H9 (cell line): ENCODE data around the gene MISP3. TPM values are rescaled to one million over a fixed set of nuclear protein-coding genes. Genes with fewer than 3 reads are reported as not detected.
A peak's percentile ranks its signal among the peaks of the same experiment; 100 is the strongest.

Experiments
- DNase-seq: peaks from one replicate; pipeline ENCODE4 v3.0.0-alpha.2; 2017
- H2AFZ ChIP-seq: one replicate; pipeline ENCODE4 v1.6.1; 2013; ENCODE audit warnings: mild to moderate bottlenecking, low read length, control low read depth, moderate library complexity
- H2AK5ac ChIP-seq: 2 replicates; pipeline ENCODE4 v1.6.1; 2013; ENCODE audit warnings: low read length, control low read depth, mixed read lengths; ENCODE audit not compliant: insufficient read length
- H2BK120ac ChIP-seq: one replicate; pipeline ENCODE4 v1.6.1; 2013; ENCODE audit warnings: low read depth, mild to moderate bottlenecking, low read length, control low read depth, inconsistent platforms; ENCODE audit not compliant: poor library complexity, severe bottlenecking
- H2BK12ac ChIP-seq: 2 replicates; pipeline ENCODE4 v1.6.1; 2013; ENCODE audit warnings: low read length, control low read depth, mixed read lengths, low read depth; ENCODE audit not compliant: insufficient read length
- H2BK15ac ChIP-seq: 2 replicates; pipeline ENCODE4 v1.6.1; 2013; ENCODE audit warnings: low read depth, low read length, control low read depth
- H2BK20ac ChIP-seq: one replicate; pipeline ENCODE4 v1.6.1; 2013; ENCODE audit warnings: low read depth, mild to moderate bottlenecking, low read length, control low read depth, inconsistent platforms; ENCODE audit not compliant: poor library complexity, severe bottlenecking
- H2BK5ac ChIP-seq: 2 replicates; pipeline ENCODE4 v1.6.1; 2013; ENCODE audit warnings: low read length, control low read depth, mixed read lengths; ENCODE audit not compliant: insufficient read length
- H3K14ac ChIP-seq: 2 replicates; pipeline ENCODE4 v1.6.1; 2013; ENCODE audit warnings: low read length, control low read depth; ENCODE audit not compliant: insufficient read depth
- H3K18ac ChIP-seq: 2 replicates; pipeline ENCODE4 v1.6.1; 2013; ENCODE audit warnings: low read depth, mild to moderate bottlenecking, mixed read lengths, low read length, control low read depth; ENCODE audit not compliant: insufficient read length
- H3K23ac ChIP-seq: 2 replicates; pipeline ENCODE4 v1.6.1; 2013; ENCODE audit warnings: low read length, control low read depth, mixed read lengths, low read depth; ENCODE audit not compliant: insufficient read length
- H3K23me2 ChIP-seq: 2 replicates; pipeline ENCODE4 v1.6.1; 2013; ENCODE audit warnings: low read depth, mild to moderate bottlenecking, mixed read lengths, low read length, control low read depth; ENCODE audit not compliant: insufficient read length, poor library complexity, severe bottlenecking
- H3K27ac ChIP-seq: 2 replicates; pipeline ENCODE4 v1.5.1; 2013; ENCODE audit warnings: low read length, control low read depth, mixed read lengths, low read depth; ENCODE audit not compliant: insufficient read length
- H3K27me3 ChIP-seq: 2 replicates; pipeline ENCODE4 v1.6.1; 2013; ENCODE audit warnings: low read length, control low read depth, inconsistent platforms; ENCODE audit not compliant: insufficient read depth
- H3K4ac ChIP-seq: 2 replicates; pipeline ENCODE4 v1.6.1; 2013; ENCODE audit warnings: low read depth, mild to moderate bottlenecking, control low read depth, inconsistent platforms, low read length, moderate library complexity
- H3K4me1 ChIP-seq: 2 replicates; pipeline ENCODE4 v1.6.1; 2013; ENCODE audit warnings: low read length, control low read depth, inconsistent platforms; ENCODE audit not compliant: insufficient read depth
- H3K4me2 ChIP-seq: 2 replicates; pipeline ENCODE4 v1.6.1; 2013; ENCODE audit warnings: low read length, control low read depth, mixed read lengths; ENCODE audit not compliant: insufficient read length, insufficient read depth
- H3K56ac ChIP-seq: 2 replicates; pipeline ENCODE4 v1.6.1; 2013; ENCODE audit warnings: low read depth, mild to moderate bottlenecking, mixed read lengths, low read length, control low read depth; ENCODE audit not compliant: insufficient read length
- H3K79me1 ChIP-seq: 2 replicates; pipeline ENCODE4 v1.6.1; 2013; ENCODE audit warnings: low read depth, mild to moderate bottlenecking, moderate library complexity, low read length, control low read depth, inconsistent platforms; ENCODE audit not compliant: insufficient read depth, poor library complexity, severe bottlenecking
- H3K79me2 ChIP-seq: 2 replicates; pipeline ENCODE4 v1.6.1; 2013; ENCODE audit warnings: low read length, control low read depth, inconsistent platforms; ENCODE audit not compliant: insufficient read depth
- H3K9ac ChIP-seq: 2 replicates; pipeline ENCODE4 v1.6.1; 2013; ENCODE audit warnings: low read length, control low read depth, mixed read lengths; ENCODE audit not compliant: insufficient read length; ENCODE audit errors: extremely low read depth
- H3K9me3 ChIP-seq: one replicate; pipeline ENCODE4 v1.6.1; 2013; ENCODE audit warnings: low read depth, low read length, inconsistent platforms; ENCODE audit not compliant: control insufficient read depth
- H3T11ph ChIP-seq: one replicate; pipeline ENCODE4 v1.6.1; 2013; ENCODE audit warnings: mild to moderate bottlenecking, low read length, control low read depth, inconsistent platforms
- H4K20me1 ChIP-seq: one replicate; pipeline ENCODE4 v1.6.1; 2013; ENCODE audit not compliant: control insufficient read depth, insufficient read length, insufficient read depth
- H4K5ac ChIP-seq: 2 replicates; pipeline ENCODE4 v1.6.1; 2013; ENCODE audit warnings: low read depth, mild to moderate bottlenecking, mixed read lengths, low read length, control low read depth; ENCODE audit not compliant: insufficient read length
- H4K8ac ChIP-seq: replicated peaks from 2 replicates; pipeline ENCODE4 v1.6.1; 2013; ENCODE audit warnings: low read length, control low read depth, mixed read lengths, low read depth; ENCODE audit not compliant: insufficient read length
- H4K91ac ChIP-seq: 2 replicates; pipeline ENCODE4 v1.6.1; 2013; ENCODE audit warnings: low read depth, mild to moderate bottlenecking, moderate library complexity, mixed read lengths, low read length, control low read depth; ENCODE audit not compliant: insufficient read length
- H3K27ac Mint-ChIP-seq, 3 experiments: 2 replicates in 2 of 3; 3 replicates in 1 of 3; pipeline ENCODE4 v1.8.0; 2020 to 2021; ENCODE audit warnings: mixed read lengths in 3 of 3, mild to moderate bottlenecking in 1 of 3, moderate library complexity in 1 of 3
- H3K27me3 Mint-ChIP-seq: 2 replicates; pipeline ENCODE4 v1.8.0; 2021; ENCODE audit warnings: low read depth, mild to moderate bottlenecking, moderate library complexity, mixed read lengths
- H3K36me3 Mint-ChIP-seq, 3 experiments: 2 replicates in 2 of 3; 3 replicates in 1 of 3; pipeline ENCODE4 v1.8.0; 2020 to 2021; ENCODE audit warnings: low read depth in 3 of 3, mixed read lengths in 3 of 3; ENCODE audit not compliant: insufficient read depth in 1 of 3
- H3K4me1 Mint-ChIP-seq, 2 experiments: 2 replicates each; pipeline ENCODE4 v1.8.0; 2020; ENCODE audit warnings: mixed read lengths in 2 of 2
- H3K4me3 Mint-ChIP-seq, 2 experiments: 2 replicates in 1 of 2; 3 replicates in 1 of 2; pipeline ENCODE4 v1.8.0; 2020 to 2021; ENCODE audit warnings: mild to moderate bottlenecking in 2 of 2, mixed read lengths in 2 of 2, moderate library complexity in 1 of 2
- H3K9me3 Mint-ChIP-seq, 2 experiments: 2 replicates in 1 of 2; 3 replicates in 1 of 2; pipeline ENCODE4 v1.8.0; 2020; ENCODE audit warnings: mild to moderate bottlenecking in 2 of 2, mixed read lengths in 2 of 2, moderate library complexity in 1 of 2
- CTCF ChIP-seq: fragments of 200-600 bp; sonication (generic); conservative IDR thresholded peaks from 3 replicates; pipeline ENCODE4 v1.8.0; 2021; ENCODE audit warnings: antibody characterized with exemption, mild to moderate bottlenecking
- WGBS: extraction: QIAGEN DNeasy Blood & Tissue Kit; methylation state at CpG from one replicate; pipeline ENCODE4 v1.1.7; 2013; ENCODE audit warnings: missing lambda C conversion rate, low lambda C conversion rate, mixed read lengths; ENCODE audit not compliant: insufficient read length; ENCODE audit errors: extremely low coverage; 5-methylcytosine and 5-hydroxymethylcytosine counted together
- total RNA-seq: library from RNA; stranded (reverse); gene quantifications from 2 replicates; pipeline ENCODE4 v1.2.1, GENCODE V29; 2021

MISP3 gene
- total RNA-seq, 1 experiment from 2014 or later, result 0.26 TPM

- no CpG with 5 or more reads among the region's 11 CpGs for WGBS
- Histone ChIP-seq H3K18ac (no peak overlapping the region), H4K20me1 (no peaks in the 10 kb centered on the region), H3K23me2 (peaks cover 6% of the 10 kb centered on the region), H2BK15ac (no peak overlapping the region), H3K56ac (no peak overlapping the region), H3K9ac (no peak overlapping the region), H2BK12ac (no peak overlapping the region), H3K4me1 (no peaks in the 10 kb centered on the region), H4K91ac (no peak overlapping the region), H3K23ac (no peak overlapping the region), H2AFZ (no peak overlapping the region), H4K5ac (no peak overlapping the region), H3K79me1 (no peaks in the 10 kb centered on the region), H3K27ac (no peak overlapping the region), H3K14ac (no peak overlapping the region), H2AK5ac (no peak overlapping the region), H3K4me2 (no peak overlapping the region), H3K4ac (no peak overlapping the region), H2BK5ac (no peak overlapping the region), H2BK20ac (no peak overlapping the region), H3K79me2 (no peaks in the 10 kb centered on the region), H3T11ph (no peak overlapping the region), H4K8ac (no peak overlapping the region), H2BK120ac (no peak overlapping the region), H3K27me3 (no peaks in the 10 kb centered on the region), H3K9me3 (peaks cover 6% of the 10 kb centered on the region)
- Mint-ChIP-seq H3K4me3 (0 out of 5 replicates have a peak overlapping the region, but pooled peaks of 1 of the 2 experiments have one; percentile 31), H3K4me1 (peaks cover 7 to 8% of the 10 kb centered on the region in 2 experiments; a peak in 3 of 4 replicates), H3K36me3 (peaks cover 6 to 32% (median 22%) of the 10 kb centered on the region in 3 experiments), H3K27me3 (peaks cover 20% of the 10 kb centered on the region), H3K9me3 (peaks cover 13 to 15% of the 10 kb centered on the region in 2 experiments), H3K27ac (peak overlapping the region in 1 of 3 experiments; percentile 75; a peak in 2 of 7 replicates)
- no peak for DNase-seq
- TF ChIP-seq CTCF, result peak; percentile 52
Observed at GRCh38 chr19:14096272-14096992, 23.8 kb downstream of the MISP3 start.
